ENCODE measurements around the gene PAK1.

DNA sequence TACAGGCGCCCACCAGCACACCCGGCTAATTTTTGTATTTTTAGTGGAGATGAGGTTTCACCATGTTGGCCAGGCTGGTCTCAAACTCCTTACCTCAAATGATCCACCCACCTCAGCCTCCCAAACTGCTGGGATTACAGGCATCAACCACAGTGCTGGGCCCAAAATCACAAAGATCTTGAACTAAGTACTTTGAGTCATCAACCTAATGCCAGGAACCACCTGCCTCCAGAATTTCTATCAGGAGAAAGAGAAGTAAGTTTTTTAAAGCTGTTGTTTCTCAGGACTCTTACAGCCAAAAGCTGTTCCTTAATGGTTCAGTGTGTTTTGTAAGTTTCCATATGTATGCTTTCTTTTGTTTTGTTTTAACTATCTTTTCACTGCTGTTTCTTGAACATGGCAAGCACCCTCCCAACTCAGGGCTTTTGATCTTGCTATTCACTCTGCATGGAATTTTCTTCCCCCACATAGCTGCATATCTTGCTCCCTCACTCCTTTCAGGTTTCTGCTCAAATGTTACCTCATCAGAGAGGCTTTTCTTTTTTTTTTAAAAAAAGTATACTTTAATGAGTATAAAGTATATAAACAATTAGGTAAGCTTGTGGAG lies 6.0 kb upstream of the PAK1 start:
- TF ChIP-seq, protein P1, sequence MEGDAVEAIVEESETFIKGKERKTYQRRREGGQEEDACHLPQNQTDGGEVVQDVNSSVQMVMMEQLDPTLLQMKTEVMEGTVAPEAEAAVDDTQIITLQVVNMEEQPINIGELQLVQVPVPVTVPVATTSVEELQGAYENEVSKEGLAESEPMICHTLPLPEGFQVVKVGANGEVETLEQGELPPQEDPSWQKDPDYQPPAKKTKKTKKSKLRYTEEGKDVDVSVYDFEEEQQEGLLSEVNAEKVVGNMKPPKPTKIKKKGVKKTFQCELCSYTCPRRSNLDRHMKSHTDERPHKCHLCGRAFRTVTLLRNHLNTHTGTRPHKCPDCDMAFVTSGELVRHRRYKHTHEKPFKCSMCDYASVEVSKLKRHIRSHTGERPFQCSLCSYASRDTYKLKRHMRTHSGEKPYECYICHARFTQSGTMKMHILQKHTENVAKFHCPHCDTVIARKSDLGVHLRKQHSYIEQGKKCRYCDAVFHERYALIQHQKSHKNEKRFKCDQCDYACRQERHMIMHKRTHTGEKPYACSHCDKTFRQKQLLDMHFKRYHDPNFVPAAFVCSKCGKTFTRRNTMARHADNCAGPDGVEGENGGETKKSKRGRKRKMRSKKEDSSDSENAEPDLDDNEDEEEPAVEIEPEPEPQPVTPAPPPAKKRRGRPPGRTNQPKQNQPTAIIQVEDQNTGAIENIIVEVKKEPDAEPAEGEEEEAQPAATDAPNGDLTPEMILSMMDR (IDR thresholded peaks at IDR 0.05), result no peak
- no peak for TF ChIP-seq POLR2A (IDR thresholded peaks at IDR 0.05)
